GM13977 (cell line): ENCODE results near the gene WDR27.

Experiments used
- DNase-seq: peaks from one replicate; pipeline ENCODE4 v3.0.0; 2012; ENCODE audit warnings: low spot score
- in situ Hi-C: fragments of 300-500 bp; cut with MboI; formaldehyde crosslinking; loops from one replicate; pipeline ENCODE4 v1.12.0; 2022; ENCODE audit warnings: low sequenced_read_pairs, low pct_unique_long_range_greater_than_20kb, mixed read lengths, inconsistent platforms; ENCODE audit not compliant: unreplicated experiment
- TF ChIP-seq, protein P1 (sequence below): IDR thresholded peaks from 2 replicates; pipeline ENCODE4 v1.5.1; 2012; ENCODE audit warnings: mild to moderate bottlenecking, control low read depth; ENCODE audit not compliant: insufficient read depth; ENCODE audit errors: extremely low read depth, missing control alignments

The WDR27 gene

DNA sequence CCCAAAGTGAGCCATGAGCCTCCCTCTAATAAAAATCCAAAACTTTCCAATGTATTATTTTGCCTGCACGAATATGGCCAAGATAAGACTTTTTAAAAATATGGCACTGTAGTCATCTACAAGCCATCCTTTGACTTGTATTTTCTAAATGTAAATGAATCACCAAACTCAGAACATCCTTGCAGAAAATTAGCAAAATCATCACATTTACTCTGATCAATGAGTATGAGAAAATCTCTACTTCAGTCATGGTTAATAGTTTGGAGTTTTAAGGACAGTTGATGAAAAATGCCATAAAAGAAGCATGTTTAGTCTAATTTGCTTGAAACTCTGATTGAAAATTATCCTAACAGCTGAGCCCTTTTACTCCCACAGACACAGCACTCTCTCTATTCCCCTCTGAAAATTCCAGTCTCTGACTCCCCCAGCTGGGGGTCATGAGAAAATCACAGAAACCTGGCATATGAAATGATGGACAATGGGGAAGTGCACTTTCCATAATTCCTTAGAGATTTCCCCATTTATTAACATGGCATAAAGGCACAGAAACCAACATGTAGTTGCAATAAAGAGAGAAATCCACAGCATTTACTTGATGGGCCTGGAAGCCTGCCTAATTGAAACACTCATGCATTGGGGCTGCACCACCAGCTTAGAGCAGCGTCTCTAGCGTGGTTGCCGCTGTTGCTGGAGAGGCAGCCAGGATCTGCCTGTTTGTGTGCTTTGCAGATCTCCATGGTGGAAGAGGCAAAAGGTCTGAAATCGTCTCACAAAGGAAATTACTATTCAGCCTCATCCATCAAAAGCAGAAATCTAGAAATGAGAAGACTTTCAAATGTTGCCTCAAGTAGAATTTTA lies 214.0 kb downstream of the WDR27 start:
- TF ChIP-seq, protein P1, sequence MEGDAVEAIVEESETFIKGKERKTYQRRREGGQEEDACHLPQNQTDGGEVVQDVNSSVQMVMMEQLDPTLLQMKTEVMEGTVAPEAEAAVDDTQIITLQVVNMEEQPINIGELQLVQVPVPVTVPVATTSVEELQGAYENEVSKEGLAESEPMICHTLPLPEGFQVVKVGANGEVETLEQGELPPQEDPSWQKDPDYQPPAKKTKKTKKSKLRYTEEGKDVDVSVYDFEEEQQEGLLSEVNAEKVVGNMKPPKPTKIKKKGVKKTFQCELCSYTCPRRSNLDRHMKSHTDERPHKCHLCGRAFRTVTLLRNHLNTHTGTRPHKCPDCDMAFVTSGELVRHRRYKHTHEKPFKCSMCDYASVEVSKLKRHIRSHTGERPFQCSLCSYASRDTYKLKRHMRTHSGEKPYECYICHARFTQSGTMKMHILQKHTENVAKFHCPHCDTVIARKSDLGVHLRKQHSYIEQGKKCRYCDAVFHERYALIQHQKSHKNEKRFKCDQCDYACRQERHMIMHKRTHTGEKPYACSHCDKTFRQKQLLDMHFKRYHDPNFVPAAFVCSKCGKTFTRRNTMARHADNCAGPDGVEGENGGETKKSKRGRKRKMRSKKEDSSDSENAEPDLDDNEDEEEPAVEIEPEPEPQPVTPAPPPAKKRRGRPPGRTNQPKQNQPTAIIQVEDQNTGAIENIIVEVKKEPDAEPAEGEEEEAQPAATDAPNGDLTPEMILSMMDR = no peak
- in situ Hi-C loops = no loop called here
- DNase-seq = no peak

GRCh38 chr6:169479783-169480495 lies 221.9 kb downstream of the WDR27 start:
- in situ Hi-C loops = no loop called here
- TF ChIP-seq, protein P1 = no peak
- DNase-seq = no peak

DNA sequence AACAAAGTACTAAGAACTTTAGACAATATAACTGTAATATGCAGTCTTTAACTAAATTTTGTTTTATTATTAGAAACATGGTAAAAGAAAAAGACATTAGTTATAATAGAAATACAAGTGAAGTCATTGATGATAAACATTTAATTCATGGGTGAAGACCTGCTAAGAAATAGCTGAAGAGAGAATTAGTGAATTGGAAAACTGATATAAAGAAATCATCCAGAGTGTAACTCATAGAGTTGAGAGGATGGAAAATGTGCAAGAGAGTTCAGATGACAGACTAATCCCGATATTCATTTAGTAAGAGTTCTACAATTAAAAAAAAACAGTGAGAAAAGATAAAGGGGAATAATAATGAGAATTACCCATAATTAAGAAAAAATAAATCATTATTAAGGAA lies 227.5 kb downstream of the WDR27 start:
- in situ Hi-C loops = no loop called here
- DNase-seq = no peak
- TF ChIP-seq, protein P1 = no peak

GRCh38 chr6:169473663-169474062 lies 228.2 kb downstream of the WDR27 start:
- DNase-seq = no peak
- in situ Hi-C loops = no loop called here
- TF ChIP-seq, protein P1 = no peak

DNA sequence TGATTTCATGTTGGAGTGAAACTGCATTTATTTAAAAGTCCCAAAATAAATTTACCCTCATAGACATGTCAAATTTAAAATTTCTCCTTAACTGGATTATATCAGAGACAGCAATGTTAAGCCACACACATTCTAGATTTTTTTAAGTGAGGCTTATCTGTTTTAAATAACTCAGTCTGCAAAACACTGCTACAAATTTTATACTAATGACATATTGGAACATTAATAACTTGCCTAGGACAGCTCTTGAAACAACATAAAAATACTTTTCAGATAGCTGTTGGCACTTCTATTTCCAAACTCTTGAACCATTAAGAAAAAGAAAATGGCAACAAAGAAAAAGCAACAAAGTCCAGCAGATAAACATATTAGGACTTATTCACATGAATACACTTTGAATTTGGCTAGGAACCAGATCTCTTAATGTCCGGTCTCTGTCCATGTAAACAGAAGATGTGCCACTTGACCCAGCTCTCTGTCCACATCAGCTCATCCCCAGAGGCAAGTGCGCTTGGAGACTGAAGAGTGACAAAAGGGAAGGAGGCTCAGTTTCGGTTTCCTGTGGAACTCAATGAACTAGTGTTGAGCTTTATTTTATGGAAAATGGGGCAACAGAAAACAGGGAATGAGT lies 228.9 kb downstream of the WDR27 start:
- TF ChIP-seq, protein P1 = no peak
- in situ Hi-C loops = no loop called here
- DNase-seq = no peak

- TF ChIP-seq, protein P1 = no peak
- no peak for DNase-seq
- in situ Hi-C loops = no loop called here
Observed at GRCh38 chr6:169470790-169471189, 231.0 kb downstream of the WDR27 start.
